ENCODE measurements around the gene NIT2.

GRCh38 chr3:100331660-100332059 is 2.9 kb upstream of the NIT2 start:
- TF ChIP-seq EZH2 (IDR thresholded peaks at IDR 0.05; ENCODE audit: low read length, unreplicated experiment) (no peak), CTCF (conservative IDR thresholded peaks at IDR 0.05; ENCODE audit: low read depth, low read length) (no peak), EZH2phosphoT487 (IDR thresholded peaks at IDR 0.05; ENCODE audit: borderline replicate concordance, low read length) (no peak)
